ENCODE measurements around the gene PXDN. TPM values are rescaled to one million over a fixed set of nuclear protein-coding genes. Genes with fewer than 3 reads are reported as not detected.

The PXDN gene
- total RNA-seq, 1 donor from 2014 or later: 576 TPM

DNA sequence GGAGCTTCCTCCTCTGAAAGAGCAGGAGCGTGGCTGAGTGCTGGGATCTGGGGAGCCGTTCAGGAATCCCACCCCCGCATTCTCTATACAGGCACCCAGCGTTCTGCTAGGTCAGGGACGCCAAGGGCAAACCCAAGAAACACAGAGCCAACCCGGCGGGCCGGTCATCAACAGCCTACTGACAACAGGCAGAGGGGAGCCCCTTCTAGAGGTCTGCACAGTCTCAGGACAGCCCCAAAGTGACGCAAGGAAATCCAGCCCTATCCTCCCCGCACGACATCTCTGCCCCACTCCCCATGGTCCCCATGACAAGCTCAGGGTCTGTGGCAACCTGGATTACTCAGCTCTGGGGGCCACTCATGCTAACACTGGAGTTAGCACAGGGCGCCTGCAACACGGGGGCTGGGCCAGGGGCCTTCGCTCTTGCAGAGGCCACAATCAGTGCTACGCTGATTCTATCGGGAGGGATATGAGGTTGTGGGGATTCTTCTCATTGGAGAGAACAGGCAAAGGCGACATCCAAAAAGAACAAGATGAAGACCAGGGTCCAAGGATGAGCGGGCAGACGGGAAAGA lies 81.6 kb downstream of the PXDN start:
- H3K4me3 Mint-ChIP-seq (ENCODE audit: unreplicated experiment): no peak overlapping the region

DNA sequence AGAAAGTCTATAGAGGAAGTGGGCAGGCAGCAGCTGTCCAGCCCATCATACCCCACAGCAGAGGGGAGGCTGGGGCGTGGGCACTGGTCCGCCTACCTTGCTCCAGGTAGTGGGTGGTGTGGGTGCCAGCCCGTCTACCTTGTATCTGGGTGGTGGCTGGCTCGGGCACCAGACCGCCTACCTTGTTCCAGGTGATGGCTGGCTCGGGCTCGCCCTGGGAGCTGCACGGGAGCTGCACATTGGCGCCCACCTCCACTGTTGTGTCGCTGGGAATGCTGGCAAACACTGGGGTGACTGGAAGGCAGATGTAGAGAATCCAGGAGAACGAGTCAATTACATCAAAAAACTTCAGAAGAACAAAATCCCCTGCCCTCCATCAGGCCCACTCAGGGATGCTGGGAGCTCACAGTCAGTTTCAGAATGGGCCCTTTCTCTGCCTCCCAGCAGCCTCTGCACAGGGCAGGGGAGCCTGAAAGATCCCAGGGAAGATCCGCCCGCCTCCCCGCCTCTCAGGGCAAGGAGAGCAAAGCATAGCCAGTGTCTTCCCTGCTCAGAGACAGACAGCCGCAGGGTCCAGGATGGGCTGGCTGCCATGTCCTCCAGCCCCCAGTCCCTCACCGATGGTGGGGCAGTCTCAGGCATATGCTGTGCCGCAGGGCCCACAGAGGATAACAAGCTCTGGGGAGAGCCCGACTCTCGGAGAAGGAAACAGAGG lies 82.3 kb downstream of the PXDN start:
- H3K36me3 Mint-ChIP-seq (ENCODE audit: low read depth): peaks cover 56% of the 10 kb centered on the region

More for the DNA sequence above, 81.6 kb downstream of the PXDN start:
- Mint-ChIP-seq H3K9me3 (ENCODE audit: low read depth) (no peaks in the 10 kb centered on the region), H3K4me1 (ENCODE audit: low read depth) (peaks cover 8% of the 10 kb centered on the region), H3K27me3 (ENCODE audit: low read depth) (no peaks in the 10 kb centered on the region), H3K36me3 (ENCODE audit: low read depth) (peaks cover 56% of the 10 kb centered on the region), H3K27ac (ENCODE audit: unreplicated experiment) (no peak overlapping the region)
- TF ChIP-seq, protein P1, sequence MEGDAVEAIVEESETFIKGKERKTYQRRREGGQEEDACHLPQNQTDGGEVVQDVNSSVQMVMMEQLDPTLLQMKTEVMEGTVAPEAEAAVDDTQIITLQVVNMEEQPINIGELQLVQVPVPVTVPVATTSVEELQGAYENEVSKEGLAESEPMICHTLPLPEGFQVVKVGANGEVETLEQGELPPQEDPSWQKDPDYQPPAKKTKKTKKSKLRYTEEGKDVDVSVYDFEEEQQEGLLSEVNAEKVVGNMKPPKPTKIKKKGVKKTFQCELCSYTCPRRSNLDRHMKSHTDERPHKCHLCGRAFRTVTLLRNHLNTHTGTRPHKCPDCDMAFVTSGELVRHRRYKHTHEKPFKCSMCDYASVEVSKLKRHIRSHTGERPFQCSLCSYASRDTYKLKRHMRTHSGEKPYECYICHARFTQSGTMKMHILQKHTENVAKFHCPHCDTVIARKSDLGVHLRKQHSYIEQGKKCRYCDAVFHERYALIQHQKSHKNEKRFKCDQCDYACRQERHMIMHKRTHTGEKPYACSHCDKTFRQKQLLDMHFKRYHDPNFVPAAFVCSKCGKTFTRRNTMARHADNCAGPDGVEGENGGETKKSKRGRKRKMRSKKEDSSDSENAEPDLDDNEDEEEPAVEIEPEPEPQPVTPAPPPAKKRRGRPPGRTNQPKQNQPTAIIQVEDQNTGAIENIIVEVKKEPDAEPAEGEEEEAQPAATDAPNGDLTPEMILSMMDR (IDR thresholded peaks at IDR 0.05): no peak
- no peak for DNase-seq (ENCODE audit: low spot score)

DNA sequence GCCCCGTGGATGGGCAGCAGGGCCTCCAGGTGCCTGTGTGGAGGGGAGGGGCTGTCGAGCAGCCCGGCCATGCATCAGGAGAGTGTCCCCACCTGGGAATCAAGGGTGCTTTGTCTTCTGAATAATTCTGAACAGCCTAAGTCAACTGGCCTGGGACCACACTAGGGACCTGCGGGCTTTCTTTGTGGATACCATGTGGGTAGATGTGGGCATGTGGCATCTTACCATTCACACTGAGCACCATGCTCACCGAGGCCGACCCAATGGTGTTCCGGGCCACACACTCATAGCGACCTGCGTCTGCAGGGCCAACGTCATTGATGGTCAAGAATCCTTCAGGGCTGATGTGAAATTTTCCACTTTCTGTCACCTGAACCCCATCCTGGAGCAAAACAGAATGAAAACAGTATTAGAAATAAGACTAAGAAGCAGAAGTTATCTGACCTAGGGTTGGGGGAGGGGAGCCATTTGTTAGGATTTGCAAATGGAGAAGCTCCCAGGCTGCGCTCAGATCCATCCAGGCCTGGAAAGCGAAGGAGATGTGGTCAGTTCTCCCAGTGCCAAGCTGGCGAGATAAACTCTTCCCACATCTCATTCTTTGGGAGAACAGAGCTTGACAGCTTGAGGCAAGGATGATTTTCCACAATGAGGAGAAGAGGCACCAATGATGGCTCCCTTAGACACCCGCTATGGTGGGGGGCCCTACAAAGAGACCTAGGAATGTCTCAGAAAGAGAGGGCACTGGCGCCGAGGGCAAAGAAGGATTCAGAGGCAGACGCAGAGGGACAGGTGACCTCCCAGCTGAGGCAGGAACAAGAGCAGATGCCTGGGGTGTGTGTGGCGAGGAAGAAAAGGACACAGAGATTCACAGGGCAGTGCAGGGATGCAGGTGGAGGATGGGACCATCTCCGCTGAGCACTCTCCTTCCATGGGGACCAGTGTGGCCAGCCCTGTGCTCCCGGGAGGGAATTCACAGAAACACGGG lies 83.4 kb downstream of the PXDN start:
- H3K9me3 Mint-ChIP-seq (ENCODE audit: low read depth): no peaks in the 10 kb centered on the region
- no peak overlapping the region for H3K27ac Mint-ChIP-seq (ENCODE audit: unreplicated experiment)
- H3K27me3 Mint-ChIP-seq (ENCODE audit: low read depth): no peaks in the 10 kb centered on the region
- peaks cover 8% of the 10 kb centered on the region for H3K4me1 Mint-ChIP-seq (ENCODE audit: low read depth)
- TF ChIP-seq, protein P1 (IDR thresholded peaks at IDR 0.05): no peak
- H3K36me3 Mint-ChIP-seq (ENCODE audit: low read depth): peaks cover 53% of the 10 kb centered on the region
- H3K4me3 Mint-ChIP-seq (ENCODE audit: unreplicated experiment): no peak overlapping the region
- DNase-seq (ENCODE audit: low spot score): peak; percentile 44

More for the DNA sequence above, 82.3 kb downstream of the PXDN start:
- Mint-ChIP-seq H3K27me3 (ENCODE audit: low read depth) (no peaks in the 10 kb centered on the region), H3K9me3 (ENCODE audit: low read depth) (no peaks in the 10 kb centered on the region), H3K4me1 (ENCODE audit: low read depth) (peaks cover 8% of the 10 kb centered on the region), H3K27ac (ENCODE audit: unreplicated experiment) (peak overlapping the region; percentile 71), H3K4me3 (ENCODE audit: unreplicated experiment) (no peak overlapping the region)
- no peak for DNase-seq (ENCODE audit: low spot score)
- TF ChIP-seq, protein P1 (IDR thresholded peaks at IDR 0.05): no peak

DNA sequence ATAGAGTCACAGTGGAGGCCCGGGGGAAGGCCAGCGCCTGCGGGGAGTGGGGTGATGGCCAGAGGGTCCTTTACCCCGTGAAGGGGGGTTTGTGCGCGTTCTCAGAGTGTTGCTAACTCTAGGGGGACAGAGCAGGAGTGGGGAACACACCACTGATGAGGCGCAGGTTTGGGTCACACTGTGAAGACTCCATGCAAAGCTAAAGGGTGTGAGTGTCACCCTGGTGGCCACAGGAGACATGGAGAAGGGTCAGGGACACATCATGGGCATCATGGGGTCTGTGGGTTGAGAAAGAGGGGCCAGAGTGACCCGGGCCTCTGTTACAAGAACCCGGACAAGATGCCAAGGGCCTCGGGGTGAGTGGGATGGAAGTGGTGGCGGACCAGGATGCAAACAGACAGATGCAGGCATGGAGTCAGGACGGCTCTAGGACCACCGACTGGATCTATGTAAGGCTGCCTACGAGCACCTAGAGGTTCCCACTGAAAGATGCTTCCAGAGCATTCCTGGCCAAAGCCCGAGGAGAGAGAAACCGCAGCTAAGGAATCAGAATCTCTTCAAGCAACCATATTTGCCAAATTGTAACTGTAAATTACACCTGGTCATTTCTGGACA lies 84.3 kb downstream of the PXDN start:
- no peak for DNase-seq (ENCODE audit: low spot score)

More for the DNA sequence above, 84.3 kb downstream of the PXDN start:
- TF ChIP-seq, protein P1 (IDR thresholded peaks at IDR 0.05): no peak
- Mint-ChIP-seq H3K27me3 (ENCODE audit: low read depth) (no peaks in the 10 kb centered on the region), H3K4me3 (ENCODE audit: unreplicated experiment) (no peak overlapping the region), H3K27ac (ENCODE audit: unreplicated experiment) (no peak overlapping the region), H3K36me3 (ENCODE audit: low read depth) (peaks cover 44% of the 10 kb centered on the region), H3K4me1 (ENCODE audit: low read depth) (peaks cover 8% of the 10 kb centered on the region), H3K9me3 (ENCODE audit: low read depth) (no peaks in the 10 kb centered on the region)

All from chondrocyte (in vitro differentiated cells).